Kidney (tissue), 14 donors: Measurements from ENCODE around the gene CCDC184. TPM values are rescaled to one million over a fixed set of nuclear protein-coding genes. Genes with fewer than 3 reads are reported as not detected.

ENCODE experiments used
- DNase-seq, 5 donors: peaks; one replicate each; pipeline ENCODE4 v3.0.0-alpha.2; 2013 to 2020
- FAIRE-seq: peaks from 2 replicates; lab custom pipeline; 2012; peaks lifted over from hg19 to GRCh38; lab: Jason Lieb, UNC
- H3K27ac ChIP-seq, 2 donors: one replicate each; pipeline ENCODE4 v1.7.0; 2013; ENCODE audit warnings: low read depth in 2 of 2, low read length in 2 of 2, inconsistent platforms in 1 of 2
- H3K27me3 ChIP-seq: one replicate; pipeline ENCODE4 v1.7.1; 2013; ENCODE audit warnings: low read length, inconsistent platforms; ENCODE audit not compliant: control insufficient read depth, insufficient read depth
- H3K36me3 ChIP-seq, 3 donors: one replicate each; pipeline versions ENCODE4 v1.7.0 to v1.7.1; 2013; ENCODE audit warnings: low read length in 3 of 3, control low read depth in 1 of 3, inconsistent platforms in 1 of 3; ENCODE audit not compliant: insufficient read depth in 3 of 3, control insufficient read depth in 2 of 3
- H3K4me1 ChIP-seq, 3 donors: one replicate each; pipeline versions ENCODE4 v1.7.0 to v1.7.1; 2013; ENCODE audit warnings: low read length in 3 of 3, inconsistent platforms in 1 of 3, low read depth in 1 of 3; ENCODE audit not compliant: control insufficient read depth in 2 of 3, insufficient read depth in 2 of 3
- H3K4me3 ChIP-seq, 3 donors: one replicate each; pipeline versions ENCODE4 v1.7.0 to v1.8.1; 2013; ENCODE audit warnings: low read length in 3 of 3, control low read depth in 1 of 3, inconsistent platforms in 1 of 3
- H3K9ac ChIP-seq, 3 donors: one replicate each; pipeline versions ENCODE4 v1.7.0 to v1.7.1; 2013; ENCODE audit warnings: low read length in 3 of 3, control low read depth in 1 of 3, inconsistent platforms in 1 of 3
- H3K9me3 ChIP-seq, 3 donors: one replicate each; pipeline versions ENCODE4 v1.7.0 to v1.7.1; 2013; ENCODE audit warnings: low read length in 3 of 3, control low read depth in 1 of 3, inconsistent platforms in 1 of 3; ENCODE audit not compliant: control insufficient read depth in 2 of 3, insufficient read depth in 1 of 3
- intact Hi-C: fragments of 100-400 bp; cut with DNase I; formaldehyde crosslinking; loops from one replicate; pipeline ENCODE4 v1.11.1; 2022
- polyA plus RNA-seq: library from polyadenylated mRNA; stranded (reverse); fragments of 350-450 nt; fragmentation: Illumina TruSeq; extraction: RNeasy Lipid Tissue Mini Kit (QIAGEN cat#74804); gene quantifications from one replicate; pipeline ENCODE4 v1.2.3, GENCODE V29; 2014; ENCODE audit warnings: low read depth, low replicate concordance; ENCODE audit not compliant: insufficient read depth
- total RNA-seq: library from RNA; stranded (reverse); fragmentation: NEBNext Ultra II Directional; extraction: Animal tissue kit (Norgen Biotek cat#: 25700); gene quantifications from one replicate; pipeline ENCODE4 v1.2.1, GENCODE V29; 2021
- TF ChIP-seq, protein P1 (sequence below): IDR thresholded peaks from 3 replicates; pipeline ENCODE4 v1.5.1; 2012; ENCODE audit warnings: mild to moderate bottlenecking, moderate library complexity, borderline replicate concordance; ENCODE audit not compliant: insufficient read depth; ENCODE audit errors: extremely low read depth
- donor health status: control.
- donor health status: control.
- donor health status: control.
- donor health status: control.
- donor health status: control.
- donor health status: DM: yes; HTN: yes; CAD: no.
- donor health status: Normal renal cell carcinoma (clear cell type).

Gene CCDC184
- total and polyA plus RNA-seq, 2 donors from 2014 or later, result 1.7 to 2.0 TPM

DNA sequence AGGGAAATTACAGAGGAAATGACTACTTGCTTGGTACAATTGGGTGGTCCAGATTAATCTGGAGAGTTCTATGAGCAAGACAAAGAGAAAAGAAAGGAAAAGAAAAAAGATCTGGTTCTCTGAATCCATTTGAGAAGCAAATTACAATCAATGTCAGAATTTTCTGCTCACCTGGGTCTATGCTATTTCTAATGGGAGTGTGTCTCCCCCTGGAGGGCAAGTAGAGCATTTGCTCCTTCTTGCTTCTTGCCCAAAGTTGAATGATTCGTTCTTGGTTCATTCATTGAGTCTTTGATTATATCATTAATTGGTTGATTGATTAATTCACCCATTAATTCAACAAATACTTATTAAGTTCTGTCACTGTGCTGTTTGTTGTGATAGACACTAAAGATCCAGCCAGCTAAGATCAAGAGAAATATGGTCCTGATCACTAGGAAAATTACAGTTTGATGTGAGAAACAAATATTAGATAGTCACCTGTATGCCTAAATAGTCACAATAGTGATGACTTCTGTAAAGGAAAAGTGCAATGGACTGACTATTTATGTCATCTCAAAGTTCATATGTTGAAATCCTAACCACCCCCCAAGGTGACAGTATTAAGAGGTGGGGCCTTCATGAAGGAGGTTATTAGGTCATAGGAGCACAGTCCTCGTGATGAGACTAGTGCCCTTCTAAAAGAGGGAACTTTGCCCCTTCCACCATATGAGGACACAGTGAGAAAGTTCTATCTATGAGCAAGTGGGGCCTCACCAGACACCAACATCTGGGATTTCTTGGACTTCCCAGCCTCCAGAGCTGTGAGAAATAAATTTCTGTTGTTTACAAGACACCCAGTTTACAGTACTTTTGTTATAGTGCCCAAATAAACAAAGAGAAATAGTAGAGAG lies 18.1 kb upstream of the CCDC184 start:
- Histone ChIP-seq H3K4me1 (no peaks in the 10 kb centered on the region), H3K36me3 (no peaks in the 10 kb centered on the region), H3K9ac (no peak overlapping the region), H3K4me3 (no peak overlapping the region), H3K9me3 (no peaks in the 10 kb centered on the region), H3K27ac (no peak overlapping the region), H3K27me3 (no peaks in the 10 kb centered on the region)
- intact Hi-C loops, result no loop called here
- DNase-seq (peak in 3 of 5 donors; percentile 58 to 82 (median 72)), FAIRE-seq (peak; percentile 91)
- TF ChIP-seq, protein P1, sequence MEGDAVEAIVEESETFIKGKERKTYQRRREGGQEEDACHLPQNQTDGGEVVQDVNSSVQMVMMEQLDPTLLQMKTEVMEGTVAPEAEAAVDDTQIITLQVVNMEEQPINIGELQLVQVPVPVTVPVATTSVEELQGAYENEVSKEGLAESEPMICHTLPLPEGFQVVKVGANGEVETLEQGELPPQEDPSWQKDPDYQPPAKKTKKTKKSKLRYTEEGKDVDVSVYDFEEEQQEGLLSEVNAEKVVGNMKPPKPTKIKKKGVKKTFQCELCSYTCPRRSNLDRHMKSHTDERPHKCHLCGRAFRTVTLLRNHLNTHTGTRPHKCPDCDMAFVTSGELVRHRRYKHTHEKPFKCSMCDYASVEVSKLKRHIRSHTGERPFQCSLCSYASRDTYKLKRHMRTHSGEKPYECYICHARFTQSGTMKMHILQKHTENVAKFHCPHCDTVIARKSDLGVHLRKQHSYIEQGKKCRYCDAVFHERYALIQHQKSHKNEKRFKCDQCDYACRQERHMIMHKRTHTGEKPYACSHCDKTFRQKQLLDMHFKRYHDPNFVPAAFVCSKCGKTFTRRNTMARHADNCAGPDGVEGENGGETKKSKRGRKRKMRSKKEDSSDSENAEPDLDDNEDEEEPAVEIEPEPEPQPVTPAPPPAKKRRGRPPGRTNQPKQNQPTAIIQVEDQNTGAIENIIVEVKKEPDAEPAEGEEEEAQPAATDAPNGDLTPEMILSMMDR, result peak; percentile 76

DNA sequence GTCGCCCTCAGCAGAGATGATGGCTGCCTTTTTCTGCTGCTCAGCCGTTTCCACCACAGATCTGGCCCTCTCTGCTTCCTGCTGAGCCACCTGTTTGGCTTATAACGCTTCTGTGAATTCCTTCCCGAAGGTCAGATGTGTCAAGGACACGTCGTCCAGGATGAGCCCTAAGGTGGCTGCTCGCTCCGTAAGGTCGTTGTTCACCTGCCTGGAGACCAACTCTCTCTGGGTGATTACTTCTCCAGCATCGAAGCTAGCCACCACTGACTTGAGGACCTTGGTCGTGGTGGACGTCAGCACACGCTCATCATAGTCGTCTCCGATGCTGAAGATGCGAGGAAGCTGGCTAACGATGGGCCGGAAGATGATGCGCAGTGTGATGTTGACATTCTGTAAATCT lies 14.4 kb upstream of the CCDC184 start:
- H3K27me3 ChIP-seq, result no peaks in the 10 kb centered on the region
- no peak for FAIRE-seq
- H3K36me3 ChIP-seq, result no peaks in the 10 kb centered on the region
- H3K9me3 ChIP-seq, result no peaks in the 10 kb centered on the region
- no peaks in the 10 kb centered on the region for H3K4me1 ChIP-seq
- no peak overlapping the region for H3K9ac ChIP-seq
- intact Hi-C loops, result no loop called here
- no peak overlapping the region for H3K4me3 ChIP-seq
- no peak for DNase-seq
- TF ChIP-seq, protein P1, result no peak
- no peak overlapping the region for H3K27ac ChIP-seq

GRCh38 chr12:48175613-48176416 lies 7.6 kb upstream of the CCDC184 start:
- Histone ChIP-seq H3K9me3 (no peaks in the 10 kb centered on the region), H3K27me3 (no peaks in the 10 kb centered on the region), H3K36me3 (no peaks in the 10 kb centered on the region), H3K4me1 (peaks cover 0 to 4% (median 0%) of the 10 kb centered on the region in 3 donors), H3K9ac (no peak overlapping the region), H3K27ac (no peak overlapping the region), H3K4me3 (no peak overlapping the region)
- intact Hi-C loops, result no loop called here
- FAIRE-seq (no peak), DNase-seq (peak in 1 of 5 donors; percentile 53)
- TF ChIP-seq, protein P1, result no peak
